Nephron (organoid): ENCODE results near the gene LENEP.

Experiments used
- H3K27ac Mint-ChIP-seq, 3 experiments: 2 replicates each; pipeline ENCODE4 v1.8.0; 2020; ENCODE audit warnings: mixed read lengths in 3 of 3, mild to moderate bottlenecking in 2 of 3, moderate library complexity in 1 of 3
- H3K27me3 Mint-ChIP-seq: 2 replicates; pipeline ENCODE4 v1.8.0; 2021; ENCODE audit warnings: low read depth, mild to moderate bottlenecking, moderate library complexity, mixed read lengths
- H3K36me3 Mint-ChIP-seq: 2 replicates; pipeline ENCODE4 v1.8.0; 2020; ENCODE audit warnings: low read depth, mixed read lengths
- H3K4me1 Mint-ChIP-seq: 2 replicates; pipeline ENCODE4 v1.8.0; 2020; ENCODE audit warnings: mixed read lengths
- H3K4me3 Mint-ChIP-seq, 3 experiments: 2 replicates each; pipeline ENCODE4 v1.8.0; 2020; ENCODE audit warnings: mild to moderate bottlenecking in 3 of 3, mixed read lengths in 3 of 3, moderate library complexity in 2 of 3
- H3K9me3 Mint-ChIP-seq: 2 replicates; pipeline ENCODE4 v1.8.0; 2020; ENCODE audit warnings: mixed read lengths
- TF ChIP-seq, protein P1 (sequence below), 3 experiments: fragments of 200-600 bp; sonication (generic); IDR thresholded peaks; one replicate each; pipeline ENCODE4 v1.5.0; 2021; ENCODE audit warnings: antibody characterized with exemption in 3 of 3; ENCODE audit not compliant: unreplicated experiment in 3 of 3

LENEP gene

DNA sequence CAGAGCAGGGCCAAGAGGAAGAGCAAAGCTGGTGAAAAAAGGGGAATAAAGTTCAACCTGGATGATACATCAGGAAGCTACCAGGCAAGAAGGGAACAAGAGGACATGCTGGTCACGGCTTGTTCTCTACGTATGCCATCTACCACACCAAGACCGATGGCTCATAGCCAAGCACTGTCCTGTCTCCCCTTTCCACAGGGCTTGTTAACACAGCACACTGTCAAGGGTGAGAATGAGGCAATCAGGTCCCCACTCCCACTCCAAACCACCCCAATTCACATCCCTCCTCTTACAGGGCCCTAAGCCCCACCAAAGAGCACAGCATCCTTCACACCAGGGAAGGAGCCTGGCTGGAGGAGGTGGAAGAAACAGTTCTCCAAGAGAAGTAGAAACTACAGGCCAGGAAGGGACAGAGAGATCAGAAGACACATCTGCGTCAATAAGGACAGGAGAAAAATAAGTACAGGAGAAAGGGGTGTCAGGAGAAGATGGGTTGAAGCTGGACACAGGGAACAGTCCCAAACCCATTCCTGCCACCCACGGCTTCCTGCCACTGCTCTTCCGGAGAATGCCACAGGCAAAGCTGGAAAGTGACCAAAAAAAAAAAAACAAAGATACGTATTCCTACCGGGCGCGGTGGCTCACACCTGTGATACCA is 21.9 kb upstream of the LENEP start:
- TF ChIP-seq, protein P1, sequence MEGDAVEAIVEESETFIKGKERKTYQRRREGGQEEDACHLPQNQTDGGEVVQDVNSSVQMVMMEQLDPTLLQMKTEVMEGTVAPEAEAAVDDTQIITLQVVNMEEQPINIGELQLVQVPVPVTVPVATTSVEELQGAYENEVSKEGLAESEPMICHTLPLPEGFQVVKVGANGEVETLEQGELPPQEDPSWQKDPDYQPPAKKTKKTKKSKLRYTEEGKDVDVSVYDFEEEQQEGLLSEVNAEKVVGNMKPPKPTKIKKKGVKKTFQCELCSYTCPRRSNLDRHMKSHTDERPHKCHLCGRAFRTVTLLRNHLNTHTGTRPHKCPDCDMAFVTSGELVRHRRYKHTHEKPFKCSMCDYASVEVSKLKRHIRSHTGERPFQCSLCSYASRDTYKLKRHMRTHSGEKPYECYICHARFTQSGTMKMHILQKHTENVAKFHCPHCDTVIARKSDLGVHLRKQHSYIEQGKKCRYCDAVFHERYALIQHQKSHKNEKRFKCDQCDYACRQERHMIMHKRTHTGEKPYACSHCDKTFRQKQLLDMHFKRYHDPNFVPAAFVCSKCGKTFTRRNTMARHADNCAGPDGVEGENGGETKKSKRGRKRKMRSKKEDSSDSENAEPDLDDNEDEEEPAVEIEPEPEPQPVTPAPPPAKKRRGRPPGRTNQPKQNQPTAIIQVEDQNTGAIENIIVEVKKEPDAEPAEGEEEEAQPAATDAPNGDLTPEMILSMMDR (IDR thresholded peaks at IDR 0.05; ENCODE audit: unreplicated experiment in 3 of 3): no peak
- Mint-ChIP-seq H3K9me3 (no peaks in the 10 kb centered on the region), H3K27ac (peak overlapping the region in 2 of 3 experiments; percentile 96 to 97), H3K27me3 (no peaks in the 10 kb centered on the region), H3K36me3 (peaks cover 11% of the 10 kb centered on the region), H3K4me3 (peak overlapping the region; percentile 84 to 86 (median 86)), H3K4me1 (peaks cover 32% of the 10 kb centered on the region)

GRCh38 chr1:154972213-154972516 is 21.2 kb upstream of the LENEP start:
- no peaks in the 10 kb centered on the region for H3K9me3 Mint-ChIP-seq
- TF ChIP-seq, protein P1 (IDR thresholded peaks at IDR 0.05; ENCODE audit: unreplicated experiment in 3 of 3): no peak
- H3K4me3 Mint-ChIP-seq: no peak overlapping the region
- peaks cover 32% of the 10 kb centered on the region for H3K4me1 Mint-ChIP-seq
- H3K27me3 Mint-ChIP-seq: no peaks in the 10 kb centered on the region
- peaks cover 9% of the 10 kb centered on the region for H3K36me3 Mint-ChIP-seq
- peak overlapping the region in 1 of 3 experiments; percentile 96 for H3K27ac Mint-ChIP-seq

DNA sequence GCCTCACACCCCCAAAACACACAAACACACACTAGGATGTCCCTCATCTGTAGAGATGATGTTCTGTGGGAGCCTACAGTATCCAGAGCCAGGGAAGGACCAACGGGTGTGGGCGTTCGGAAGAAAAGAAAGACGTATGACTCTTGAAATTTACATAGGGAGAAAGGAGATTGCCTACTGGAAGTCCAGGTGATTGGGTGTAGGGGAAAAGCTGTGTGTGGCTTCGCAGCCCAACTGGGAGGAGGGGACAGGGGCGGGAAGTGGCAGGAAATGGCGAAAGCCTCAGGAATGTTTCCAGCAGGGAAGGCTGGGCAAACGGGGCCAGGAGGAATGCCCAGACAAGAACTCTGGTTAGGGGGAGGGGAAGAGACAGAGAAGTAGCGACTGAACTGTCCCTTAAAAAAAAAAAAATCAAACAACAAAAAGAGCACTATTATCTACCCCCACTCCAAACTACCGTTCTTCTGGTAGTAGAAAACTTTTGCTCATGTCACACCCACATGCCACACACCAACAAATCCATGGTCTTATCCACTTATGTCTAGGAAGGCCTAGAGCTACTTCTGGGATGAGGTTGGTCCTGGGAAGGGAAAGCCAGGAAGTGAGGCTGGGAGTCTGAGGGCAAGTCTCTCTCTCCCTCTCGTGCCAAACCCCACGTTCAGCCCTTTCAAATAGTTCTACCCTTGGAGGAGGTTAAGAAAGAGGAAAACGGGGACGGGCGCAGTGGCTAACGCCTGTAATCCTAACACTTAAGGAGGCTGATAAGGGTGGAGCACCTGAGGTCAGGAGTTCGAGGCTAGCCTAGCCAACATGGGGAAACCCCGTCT is 20.7 kb upstream of the LENEP start:
- peaks cover 32% of the 10 kb centered on the region for H3K4me1 Mint-ChIP-seq
- H3K36me3 Mint-ChIP-seq: peaks cover 7% of the 10 kb centered on the region
- no peak overlapping the region for H3K4me3 Mint-ChIP-seq
- TF ChIP-seq, protein P1 (IDR thresholded peaks at IDR 0.05; ENCODE audit: unreplicated experiment in 3 of 3): no peak
- no peaks in the 10 kb centered on the region for H3K9me3 Mint-ChIP-seq
- no peaks in the 10 kb centered on the region for H3K27me3 Mint-ChIP-seq
- H3K27ac Mint-ChIP-seq: peak overlapping the region in 1 of 3 experiments; percentile 96

DNA sequence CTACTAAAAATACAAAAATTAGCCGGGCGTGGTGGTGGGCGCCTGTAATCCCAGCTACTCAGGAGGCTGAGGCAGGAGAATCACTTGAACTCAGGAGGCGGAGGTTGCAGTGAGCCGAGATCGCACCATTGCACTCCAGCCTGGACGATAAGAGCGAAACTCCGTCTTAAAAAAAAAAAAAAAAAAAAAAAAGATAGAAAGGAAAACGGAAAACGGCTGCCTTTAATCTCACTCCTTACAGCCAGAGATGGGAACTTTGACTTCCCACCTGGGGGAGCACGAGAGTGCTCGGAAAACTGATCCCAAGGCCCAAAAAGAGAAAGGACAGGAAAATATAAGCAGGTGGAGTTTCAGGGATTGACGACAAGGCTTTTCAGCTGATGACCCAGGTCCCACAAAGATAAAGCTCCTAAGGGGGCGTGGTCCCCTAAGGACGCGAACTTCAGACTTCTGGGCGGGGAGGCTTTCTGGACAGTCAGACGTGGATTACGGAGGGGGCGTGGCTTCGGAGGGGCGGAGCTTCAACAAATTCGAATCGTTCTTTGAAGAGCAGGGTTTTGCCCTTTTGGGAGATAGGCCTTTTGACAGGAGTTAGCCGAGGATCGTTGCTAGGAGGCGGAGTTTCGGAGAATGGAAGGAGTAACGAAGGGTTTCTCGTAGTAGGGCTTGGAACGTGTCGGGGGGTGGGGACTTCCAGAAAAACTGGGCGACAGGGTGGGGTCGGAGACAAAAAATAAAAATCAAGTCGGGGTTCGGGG is 19.9 kb upstream of the LENEP start:
- TF ChIP-seq, protein P1 (IDR thresholded peaks at IDR 0.05; ENCODE audit: unreplicated experiment in 3 of 3): peak in 1 of 3 experiments; percentile 15
- no peaks in the 10 kb centered on the region for H3K9me3 Mint-ChIP-seq
- peak overlapping the region in 1 of 3 experiments; percentile 96 for H3K27ac Mint-ChIP-seq
- no peak overlapping the region for H3K4me3 Mint-ChIP-seq
- peaks cover 3% of the 10 kb centered on the region for H3K36me3 Mint-ChIP-seq
- peaks cover 32% of the 10 kb centered on the region for H3K4me1 Mint-ChIP-seq
- no peaks in the 10 kb centered on the region for H3K27me3 Mint-ChIP-seq

GRCh38 chr1:154974102-154974807 is 19.1 kb upstream of the LENEP start, which contains the start of gene CKS1B:
CKS1B (plus strand) TSS chr1:154974681; CDS start chr1:154974746, 65 bp downstream.
- Mint-ChIP-seq H3K4me1 (peaks cover 27% of the 10 kb centered on the region), H3K27ac (no peak within 1 kb of the TSS), H3K36me3 (peaks cover 6% of the 10 kb centered on the region), H3K4me3 (no peak within 1 kb of the TSS), H3K9me3 (no peaks in the 10 kb centered on the region), H3K27me3 (no peaks in the 10 kb centered on the region)
- TF ChIP-seq, protein P1 (IDR thresholded peaks at IDR 0.05; ENCODE audit: unreplicated experiment in 3 of 3): no peak
